Thyroid gland (tissue), 4 donors: ENCODE measurements around the gene APOA4.

Source experiments
- CTCF ChIP-seq, 6 experiments: fragments of 200-600 bp in 3 of 6; fragments of 450-650 bp in 3 of 6; sonication (generic) in 3 of 6; IDR thresholded peaks; one replicate each; pipeline ENCODE4 v1.5.1; 2016 to 2019; ENCODE audit warnings: antibody characterized with exemption in 6 of 6, mild to moderate bottlenecking in 2 of 6, inconsistent platforms in 1 of 6, moderate library complexity in 1 of 6
- POLR2A ChIP-seq, 2 donors: fragments of 450-650 bp; IDR thresholded peaks; one replicate each; pipeline ENCODE4 v1.6.1; 2017; ENCODE audit warnings: antibody characterized with exemption in 2 of 2, mild to moderate bottlenecking in 2 of 2, moderate library complexity in 1 of 2

GRCh38 chr11:116856423-116856822, 33.3 kb upstream of the APOA4 start:
- TF ChIP-seq CTCF (IDR thresholded peaks at IDR 0.05) (no peak), POLR2A (IDR thresholded peaks at IDR 0.05) (no peak)
